HepG2 (cell line): ENCODE data around the gene CASS4. TPM values are rescaled to one million over a fixed set of nuclear protein-coding genes. Genes with fewer than 3 reads are reported as not detected.

Source experiments
- ASH2L ChIP-seq: fragments of 300-600, 200-600 bp; sonication (generic); IDR thresholded peaks from 2 replicates; pipeline ENCODE4 v1.7.0; 2017; ENCODE audit warnings: low read depth, mild to moderate bottlenecking, moderate library complexity, mixed read lengths, low read length; ENCODE audit not compliant: insufficient read length
- ATF5 ChIP-seq: sonication (generic); formaldehyde crosslinking; IDR thresholded peaks from 2 replicates; pipeline ENCODE4 v1.4.0; 2020; ENCODE audit warnings: mild to moderate bottlenecking, low read depth, missing genetic modification reagents
- CBX1 ChIP-seq: IDR thresholded peaks from one replicate; pipeline ENCODE4 v1.6.1; 2016; ENCODE audit warnings: antibody characterized with exemption, low read depth
- E2F2 ChIP-seq: sonication (generic); formaldehyde crosslinking; IDR thresholded peaks from 2 replicates; pipeline ENCODE4 v1.4.0; 2020; ENCODE audit warnings: missing genetic modification reagents, borderline replicate concordance
- HDAC2 ChIP-seq: sonication (generic); formaldehyde crosslinking; IDR thresholded peaks from 2 replicates; pipeline ENCODE4 v1.4.0; 2020; ENCODE audit warnings: missing genetic modification reagents
- IRF9 ChIP-seq: sonication (generic); formaldehyde crosslinking; IDR thresholded peaks from 2 replicates; pipeline ENCODE4 v1.8.0; 2022; ENCODE audit warnings: missing genetic modification reagents, mild to moderate bottlenecking, borderline replicate concordance
- MXD3 ChIP-seq: IDR thresholded peaks from 2 replicates; pipeline ENCODE4 v1.6.1; 2016; ENCODE audit warnings: mild to moderate bottlenecking, missing biosample characterization, missing genetic modification reagents
- ONECUT2 ChIP-seq: sonication (generic); formaldehyde crosslinking; IDR thresholded peaks from 2 replicates; pipeline ENCODE4 v1.4.0; 2020; ENCODE audit warnings: missing genetic modification reagents
- PAXIP1 ChIP-seq: sonication (generic); formaldehyde crosslinking; conservative IDR thresholded peaks from 2 replicates; pipeline ENCODE4 v1.4.0; 2020; ENCODE audit warnings: mild to moderate bottlenecking, missing genetic modification reagents, moderate library complexity
- PHF20 ChIP-seq: sonication (generic); formaldehyde crosslinking; IDR thresholded peaks from 2 replicates; pipeline ENCODE4 v1.5.0; 2020; ENCODE audit warnings: mild to moderate bottlenecking, missing genetic modification reagents
- PREB ChIP-seq: sonication (generic); formaldehyde crosslinking; IDR thresholded peaks from 2 replicates; pipeline ENCODE4 v1.4.0; 2020; ENCODE audit warnings: missing genetic modification reagents
- RARG ChIP-seq: sonication (generic); formaldehyde crosslinking; IDR thresholded peaks from 2 replicates; pipeline ENCODE4 v1.4.0; 2020; ENCODE audit warnings: low read depth, mild to moderate bottlenecking, missing genetic modification reagents
- SIX4 ChIP-seq: sonication (generic); formaldehyde crosslinking; IDR thresholded peaks from 2 replicates; pipeline ENCODE4 v1.4.0; 2020; ENCODE audit warnings: missing genetic modification reagents
- TRAFD1 ChIP-seq: sonication (generic); formaldehyde crosslinking; IDR thresholded peaks from 2 replicates; pipeline ENCODE4 v1.5.1; 2020; ENCODE audit warnings: missing genetic modification reagents, mild to moderate bottlenecking, borderline replicate concordance
- ZKSCAN5 ChIP-seq: sonication (generic); formaldehyde crosslinking; IDR thresholded peaks from 2 replicates; pipeline ENCODE4 v1.5.1; 2020; ENCODE audit warnings: mild to moderate bottlenecking, missing genetic modification reagents
- ZNF44 ChIP-seq: sonication (generic); formaldehyde crosslinking; IDR thresholded peaks from 2 replicates; pipeline ENCODE4 v1.5.1; 2020; ENCODE audit warnings: mild to moderate bottlenecking, missing genetic modification reagents
- ZNF589 ChIP-seq: sonication (generic); formaldehyde crosslinking; conservative IDR thresholded peaks from 2 replicates; pipeline ENCODE4 v1.8.0; 2022; ENCODE audit warnings: mild to moderate bottlenecking, moderate library complexity, missing genetic modification reagents
- ZNF674 ChIP-seq: sonication (generic); formaldehyde crosslinking; IDR thresholded peaks from 2 replicates; pipeline ENCODE4 v1.5.0; 2020; ENCODE audit warnings: low read depth, mild to moderate bottlenecking, missing genetic modification reagents
- ZNF816 ChIP-seq: sonication (generic); formaldehyde crosslinking; IDR thresholded peaks from 2 replicates; pipeline ENCODE4 v1.8.0; 2022; ENCODE audit warnings: missing genetic modification reagents, mild to moderate bottlenecking, borderline replicate concordance
- polyA plus RNA-seq, 8 experiments: library from polyadenylated mRNA; depleted of rRNA in 3 of 8; stranded (reverse) in 7 of 8; unstranded in 1 of 8; fragments of >200 nt; fragmentation: Illumina TruSeq in 4 of 8; extraction: Trizol in 4 of 8; gene quantifications; 2 replicates each; pipeline versions ENCODE4 v1.2.1 to v1.2.3, GENCODE V29; 2011 to 2016; ENCODE audit warnings: low read depth in 4 of 8, missing spikeins in 1 of 8, mixed read lengths in 1 of 8; ENCODE audit not compliant: insufficient read depth in 1 of 8
- total RNA-seq, 5 experiments: library from RNA; depleted of rRNA; stranded (reverse); fragments of >200 nt; fragmentation: Illumina TruSeq; extraction: Trizol; gene quantifications; 2 replicates each; pipeline ENCODE4 v1.2.3, GENCODE V29; 2016; ENCODE audit warnings: low read depth in 1 of 5

CASS4 gene
- total and polyA plus RNA-seq, 2 of the 13 experiments (the other 11 are each of a cell fraction or from before 2014, with no cell fraction given), result 0.17 to 0.49 TPM

- no peak for TF ChIP-seq PHF20
- TF ChIP-seq TRAFD1 (CRISPR knock-in tag), result no peak
- no peak for TF ChIP-seq ATF5 (CRISPR knock-in tag)
- TF ChIP-seq PREB (CRISPR knock-in tag), result no peak
- TF ChIP-seq ZNF674 (CRISPR knock-in tag), result no peak
- no peak for TF ChIP-seq ZNF816 (CRISPR knock-in tag)
- no peak for TF ChIP-seq CBX1
- TF ChIP-seq MXD3, result no peak
- TF ChIP-seq ZNF44 (CRISPR knock-in tag), result no peak
- TF ChIP-seq ASH2L, result peak; percentile 68
- no peak for TF ChIP-seq ONECUT2 (CRISPR knock-in tag)
- no peak for TF ChIP-seq ZKSCAN5 (CRISPR knock-in tag)
- peak; percentile 57; the same call in 1 of the 2 replicates for TF ChIP-seq PAXIP1 (CRISPR knock-in tag)
- no peak for TF ChIP-seq RARG (CRISPR knock-in tag)
- no peak for TF ChIP-seq E2F2
- TF ChIP-seq SIX4 (CRISPR knock-in tag), result no peak
- TF ChIP-seq IRF9 (CRISPR knock-in tag), result no peak
- peak; percentile 14; the same call in 1 of the 2 replicates for TF ChIP-seq HDAC2 (CRISPR knock-in tag)
- TF ChIP-seq ZNF589 (CRISPR knock-in tag), result no peak
Observed at GRCh38 chr20:56411759-56412472, at the start of gene CASS4 (continued).
